Hepatocyte (in vitro differentiated cells): ENCODE results near the gene TBXAS1. TPM values are rescaled to one million over a fixed set of nuclear protein-coding genes. Genes with fewer than 3 reads are reported as not detected.

Experiments
- DNase-seq: peaks from one replicate; pipeline ENCODE4 v3.0.0-alpha.2; 2016; ENCODE audit warnings: low spot score
- H2AFZ ChIP-seq: fragments of 200-600 bp; sonication (generic); 2 replicates; pipeline ENCODE4 v1.6.0; 2016; ENCODE audit warnings: antibody characterized with exemption, mild to moderate bottlenecking
- H3K27ac ChIP-seq: fragments of 200-600 bp; sonication (generic); 2 replicates; pipeline ENCODE4 v1.5.1; 2016; ENCODE audit warnings: mild to moderate bottlenecking
- H3K27me3 ChIP-seq: fragments of 200-600 bp; sonication (generic); 2 replicates; pipeline ENCODE4 v1.6.1; 2016
- H3K36me3 ChIP-seq: fragments of 200-600 bp; sonication (generic); replicated peaks from 2 replicates; pipeline ENCODE4 v1.5.1; 2016; ENCODE audit warnings: low read depth; ENCODE audit not compliant: insufficient read depth
- H3K4me1 ChIP-seq: fragments of 200-600 bp; sonication (generic); 2 replicates; pipeline ENCODE4 v1.5.1; 2016; ENCODE audit warnings: mild to moderate bottlenecking, moderate library complexity; ENCODE audit not compliant: insufficient read depth
- H3K4me2 ChIP-seq: fragments of 200-600 bp; sonication (generic); 2 replicates; pipeline ENCODE4 v1.6.0; 2016
- H3K4me3 ChIP-seq: fragments of 200-600 bp; sonication (generic); 2 replicates; pipeline ENCODE4 v1.5.1; 2016; ENCODE audit warnings: mild to moderate bottlenecking
- H3K79me2 ChIP-seq: fragments of 200-600 bp; sonication (generic); 2 replicates; pipeline ENCODE4 v1.6.0; 2017; ENCODE audit warnings: mild to moderate bottlenecking
- H3K9me2 ChIP-seq: fragments of 200-600 bp; sonication (generic); replicated peaks from 2 replicates; pipeline ENCODE4 v1.6.0; 2017; ENCODE audit warnings: mild to moderate bottlenecking; ENCODE audit not compliant: insufficient read depth
- H3K9me3 ChIP-seq: fragments of 200-600 bp; sonication (generic); 2 replicates; pipeline ENCODE4 v1.5.1; 2016; ENCODE audit warnings: low read depth, mild to moderate bottlenecking
- H4K20me1 ChIP-seq: fragments of 200-600 bp; sonication (generic); 2 replicates; pipeline ENCODE4 v1.6.0; 2016; ENCODE audit warnings: mild to moderate bottlenecking; ENCODE audit not compliant: insufficient read depth, poor library complexity, severe bottlenecking
- CTCF ChIP-seq: fragments of 200-600 bp; sonication (generic); IDR thresholded peaks from 2 replicates; pipeline ENCODE4 v1.5.1; 2016; ENCODE audit warnings: antibody characterized with exemption, mild to moderate bottlenecking; ENCODE audit not compliant: poor library complexity
- EZH2 ChIP-seq: fragments of 200-600 bp; sonication (generic); IDR thresholded peaks from 2 replicates; pipeline ENCODE4 v1.6.1; 2016; ENCODE audit warnings: antibody characterized with exemption, mild to moderate bottlenecking, borderline replicate concordance
- EZH2phosphoT487 ChIP-seq: fragments of 200-600 bp; sonication (generic); IDR thresholded peaks from one replicate; pipeline ENCODE4 v1.6.1; 2018; ENCODE audit warnings: antibody characterized with exemption, mild to moderate bottlenecking, low read depth, moderate library complexity; ENCODE audit not compliant: unreplicated experiment, severe bottlenecking
- WGBS: methylation state at CpG from one replicate; pipeline ENCODE4 v1.1.6; 2016; ENCODE audit warnings: low lambda C conversion rate; ENCODE audit errors: missing lambda C conversion rate; 5-methylcytosine and 5-hydroxymethylcytosine counted together
- polyA plus RNA-seq: library from polyadenylated mRNA; unstranded; fragments of >200 nt; fragmentation: Nextera tagmentation; extraction: Ambion mirVana; gene quantifications from 2 replicates; pipeline ENCODE4 v1.2.1, GENCODE V29; 2016
- total RNA-seq: library from RNA; depleted of rRNA; stranded (reverse); fragments of >200 nt; gene quantifications from 2 replicates; pipeline ENCODE4 v1.2.3, GENCODE V29; 2014

Gene TBXAS1
- total and polyA plus RNA-seq, 2 experiments from 2014 or later: 3.9 to 11.5 TPM

GRCh38 chr7:140067052-140067451, 238.0 kb downstream of the TBXAS1 start:
- Histone ChIP-seq H3K4me3 (no peak overlapping the region), H3K36me3 (no peaks in the 10 kb centered on the region), H3K9me2 (no peaks in the 10 kb centered on the region), H4K20me1 (no peaks in the 10 kb centered on the region), H3K27me3 (no peaks in the 10 kb centered on the region), H2AFZ (no peak overlapping the region), H3K79me2 (no peaks in the 10 kb centered on the region), H3K9me3 (no peaks in the 10 kb centered on the region), H3K4me1 (peaks cover 2% of the 10 kb centered on the region), H3K4me2 (no peak overlapping the region), H3K27ac (no peak overlapping the region)
- no peak for DNase-seq
- 46% methylated on average over 2 of the region's 2 CpGs for WGBS
- TF ChIP-seq CTCF: no peak
- TF ChIP-seq EZH2: no peak
- TF ChIP-seq EZH2phosphoT487: no peak

GRCh38 chr7:140068033-140068432, 239.0 kb downstream of the TBXAS1 start:
- Histone ChIP-seq H3K4me3 (no peak overlapping the region), H3K4me1 (no peaks in the 10 kb centered on the region), H3K27ac (no peak overlapping the region), H3K9me3 (no peaks in the 10 kb centered on the region), H4K20me1 (no peaks in the 10 kb centered on the region), H3K4me2 (no peak overlapping the region), H3K27me3 (no peaks in the 10 kb centered on the region), H2AFZ (no peak overlapping the region), H3K36me3 (no peaks in the 10 kb centered on the region), H3K9me2 (no peaks in the 10 kb centered on the region), H3K79me2 (no peaks in the 10 kb centered on the region)
- no peak for DNase-seq
- WGBS: 66% methylated on average over 2 of the region's 2 CpGs
- TF ChIP-seq CTCF (no peak), EZH2phosphoT487 (no peak), EZH2 (no peak)

- 91% methylated on average over 4 of the region's 4 CpGs for WGBS
- TF ChIP-seq EZH2 (no peak), EZH2phosphoT487 (no peak), CTCF (no peak)
- Histone ChIP-seq H3K27me3 (no peaks in the 10 kb centered on the region), H3K27ac (no peak overlapping the region), H3K36me3 (no peaks in the 10 kb centered on the region), H3K9me3 (no peaks in the 10 kb centered on the region), H3K79me2 (no peaks in the 10 kb centered on the region), H2AFZ (no peak overlapping the region), H3K4me1 (no peaks in the 10 kb centered on the region), H3K9me2 (no peaks in the 10 kb centered on the region), H4K20me1 (no peaks in the 10 kb centered on the region), H3K4me2 (no peak overlapping the region), H3K4me3 (no peak overlapping the region)
- DNase-seq: no peak
Measured at GRCh38 chr7:140069298-140069949, 240.4 kb downstream of the TBXAS1 start.

Other genes starting within 250 kb of the TBXAS1 start
- 18.5 and 22.9 TPM in 2 replicates for gene HIPK2, start 51.3 kb upstream of the TBXAS1 start, total RNA-seq
- gene HIPK2, start 51.3 kb upstream of the TBXAS1 start, polyA plus RNA-seq: 12.2 and 18.2 TPM in 2 replicates
- gene PARP12, start 233.7 kb downstream of the TBXAS1 start, total RNA-seq: 13.8 and 14.0 TPM in 2 replicates
- gene PARP12, start 233.7 kb downstream of the TBXAS1 start, polyA plus RNA-seq: 8.9 and 11.2 TPM in 2 replicates